ACC112 (cell line): ENCODE results near the gene IL6.
"Not testable (repeated sequence)": the region's sequence is repeated elsewhere in the genome, so short reads cannot be mapped to it uniquely, and the experiment has no call there.

Experiments used
- H2AFZ ChIP-seq: fragments of 200-600 bp; sonication (generic); one replicate; pipeline ENCODE4 v1.6.0; 2017; ENCODE audit warnings: antibody characterized with exemption, low read length; ENCODE audit not compliant: unreplicated experiment
- H3K27ac ChIP-seq: fragments of 200-600 bp; sonication (generic); 2 replicates; pipeline ENCODE4 v1.5.1; 2014; ENCODE audit warnings: low read depth, mild to moderate bottlenecking, antibody characterized with exemption, low read length, moderate library complexity
- H3K27me3 ChIP-seq: fragments of 200-600 bp; sonication (generic); 2 replicates; pipeline ENCODE4 v1.6.1; 2014; ENCODE audit warnings: mild to moderate bottlenecking, antibody characterized with exemption, low read length, moderate library complexity, mixed read lengths; ENCODE audit not compliant: insufficient read depth
- H3K36me3 ChIP-seq: fragments of 200-600 bp; sonication (generic); 2 replicates; pipeline ENCODE4 v1.6.1; 2016; ENCODE audit warnings: mild to moderate bottlenecking, antibody characterized with exemption, low read length, moderate library complexity, mixed read lengths; ENCODE audit not compliant: insufficient read depth
- H3K4me1 ChIP-seq: fragments of 200-600 bp; sonication (generic); one replicate; pipeline ENCODE4 v1.6.1; 2016; ENCODE audit warnings: low read length, mixed read lengths; ENCODE audit not compliant: insufficient read depth, unreplicated experiment, control insufficient read depth
- H3K4me3 ChIP-seq: fragments of 200-600 bp; sonication (generic); 2 replicates; pipeline ENCODE4 v1.5.1; 2014; ENCODE audit warnings: mild to moderate bottlenecking, low read depth, low read length
- H3K79me2 ChIP-seq: fragments of 200-600 bp; sonication (generic); one replicate; pipeline ENCODE4 v1.6.0; 2016; ENCODE audit warnings: low read length; ENCODE audit not compliant: control insufficient read depth, unreplicated experiment, insufficient read depth

IL6 gene

DNA sequence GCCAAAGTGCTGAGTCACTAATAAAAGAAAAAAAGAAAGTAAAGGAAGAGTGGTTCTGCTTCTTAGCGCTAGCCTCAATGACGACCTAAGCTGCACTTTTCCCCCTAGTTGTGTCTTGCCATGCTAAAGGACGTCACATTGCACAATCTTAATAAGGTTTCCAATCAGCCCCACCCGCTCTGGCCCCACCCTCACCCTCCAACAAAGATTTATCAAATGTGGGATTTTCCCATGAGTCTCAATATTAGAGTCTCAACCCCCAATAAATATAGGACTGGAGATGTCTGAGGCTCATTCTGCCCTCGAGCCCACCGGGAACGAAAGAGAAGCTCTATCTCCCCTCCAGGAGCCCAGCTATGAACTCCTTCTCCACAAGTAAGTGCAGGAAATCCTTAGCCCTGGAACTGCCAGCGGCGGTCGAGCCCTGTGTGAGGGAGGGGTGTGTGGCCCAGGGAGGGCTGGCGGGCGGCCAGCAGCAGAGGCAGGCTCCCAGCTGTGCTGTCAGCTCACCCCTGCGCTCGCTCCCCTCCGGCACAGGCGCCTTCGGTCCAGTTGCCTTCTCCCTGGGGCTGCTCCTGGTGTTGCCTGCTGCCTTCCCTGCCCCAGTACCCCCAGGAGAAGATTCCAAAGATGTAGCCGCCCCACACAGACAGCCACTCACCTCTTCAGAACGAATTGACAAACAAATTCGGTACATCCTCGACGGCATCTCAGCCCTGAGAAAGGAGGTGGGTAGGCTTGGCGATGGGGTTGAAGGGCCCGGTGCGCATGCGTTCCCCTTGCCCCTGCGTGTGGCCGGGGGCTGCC lies at the start of gene IL6:
IL6 (plus strand) TSS at position 294 of the 807 bp plus-strand sequence; CDS start at position 357, 63 bp downstream.
- peaks cover 52% of the 10 kb centered on the region for H3K4me1 ChIP-seq

DNA sequence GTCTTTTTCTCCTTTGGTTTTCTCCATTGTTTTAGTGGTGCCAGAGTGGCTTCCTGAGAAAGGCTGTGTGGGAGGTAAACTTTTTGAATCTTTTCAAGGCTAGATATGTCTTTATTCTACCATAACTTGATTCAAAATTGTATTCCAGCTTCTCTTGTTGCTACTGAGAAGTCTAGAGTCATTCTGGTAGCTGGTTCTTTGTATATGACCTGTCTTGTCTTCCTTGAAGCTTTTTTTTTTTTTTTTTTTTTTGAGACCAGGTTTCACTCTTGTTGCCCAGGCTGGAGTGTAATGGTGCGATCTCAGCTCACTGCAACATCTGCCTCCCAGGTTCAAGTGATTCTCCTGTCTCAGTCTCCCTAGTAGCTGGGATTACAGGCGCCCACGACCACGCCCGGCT lies 49.7 kb upstream of the IL6 start:
- H2AFZ ChIP-seq: peak overlapping the region; percentile 35
- H3K27me3 ChIP-seq, H3K27ac ChIP-seq, H3K4me3 ChIP-seq, H3K79me2 ChIP-seq, H3K36me3 ChIP-seq: not testable (repeated sequence)
- H3K4me1 ChIP-seq: peaks cover 27% of the 10 kb centered on the region

More for the DNA sequence above, at the start of gene IL6:
- Histone ChIP-seq H3K27me3 (no peaks in the 10 kb centered on the region), H3K4me3 (peak within 1 kb of the TSS; percentile 86), H2AFZ (no peak within 1 kb of the TSS), H3K36me3 (peaks cover 23% of the 10 kb centered on the region), H3K27ac (peak within 1 kb of the TSS; percentile 96), H3K79me2 (peaks cover 22% of the 10 kb centered on the region)

DNA sequence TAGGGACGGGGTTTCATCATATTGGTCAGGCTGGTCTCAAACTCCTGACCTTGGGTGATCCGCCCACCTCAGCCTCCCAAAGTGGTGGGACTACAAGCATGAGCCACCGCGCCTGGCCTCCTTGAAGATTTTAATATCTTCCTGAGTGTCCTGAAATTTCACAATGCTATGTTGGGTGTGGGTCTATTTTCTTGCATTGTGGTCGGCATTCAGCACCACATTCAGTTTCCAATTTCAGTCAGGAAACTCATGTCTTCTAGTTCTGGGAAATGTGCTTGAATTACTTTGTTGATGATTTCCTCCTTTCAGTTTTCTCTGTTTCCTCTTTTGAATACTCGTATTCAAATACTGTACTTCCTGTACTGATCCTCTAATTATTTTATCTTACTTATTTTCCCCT lies 49.3 kb upstream of the IL6 start:
- Histone ChIP-seq H3K79me2 (no peaks in the 10 kb centered on the region), H2AFZ (no peak overlapping the region), H3K27ac (no peak overlapping the region), H3K4me1 (peaks cover 28% of the 10 kb centered on the region), H3K36me3 (no peaks in the 10 kb centered on the region), H3K4me3 (no peak overlapping the region), H3K27me3 (no peaks in the 10 kb centered on the region)

DNA sequence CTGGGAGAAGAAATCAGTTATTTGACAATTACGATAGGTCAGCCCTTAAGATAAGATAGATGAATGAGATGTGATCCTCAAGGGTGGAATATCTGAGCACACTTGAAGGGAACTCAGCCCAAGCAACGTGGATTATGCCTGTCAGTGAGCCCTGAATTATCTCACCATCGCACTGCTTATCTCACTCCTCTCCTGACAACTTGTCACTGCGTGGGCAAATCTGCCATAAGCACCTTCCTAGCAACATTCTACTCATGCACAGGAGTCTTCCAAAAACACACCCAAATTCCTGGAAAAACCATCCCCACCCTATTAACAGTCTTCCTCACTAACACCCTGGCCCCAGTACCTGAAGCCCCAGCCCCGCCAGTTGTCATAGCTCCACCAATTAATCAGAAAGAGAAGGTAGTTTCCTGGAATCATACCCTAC lies 46.5 kb upstream of the IL6 start:
- Histone ChIP-seq H3K4me3 (no peak overlapping the region), H3K27ac (no peak overlapping the region), H3K79me2 (no peaks in the 10 kb centered on the region), H3K27me3 (no peaks in the 10 kb centered on the region), H3K36me3 (no peaks in the 10 kb centered on the region), H3K4me1 (peaks cover 24% of the 10 kb centered on the region), H2AFZ (no peak overlapping the region)

DNA sequence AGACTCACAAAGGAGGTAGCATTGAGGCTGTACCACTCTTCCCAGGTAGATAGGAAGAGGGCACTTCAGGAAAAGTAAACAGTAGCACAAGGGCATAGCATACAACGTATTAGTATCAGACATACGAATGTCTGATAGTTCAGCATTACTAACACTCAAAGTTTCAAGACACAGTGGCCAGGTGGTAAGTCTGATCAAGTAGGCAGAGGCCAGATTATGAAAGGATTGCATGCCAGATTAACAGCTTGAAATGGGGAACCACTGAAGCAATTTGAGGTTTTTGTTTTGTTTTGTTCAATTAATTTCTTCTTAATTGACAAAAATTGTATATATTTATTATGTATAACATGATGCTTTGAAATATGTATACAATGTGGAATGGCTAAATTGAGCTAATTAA lies 45.7 kb upstream of the IL6 start:
- H3K27ac ChIP-seq: no peak overlapping the region
- H3K27me3 ChIP-seq: no peaks in the 10 kb centered on the region
- H3K4me3 ChIP-seq: no peak overlapping the region
- peaks cover 16% of the 10 kb centered on the region for H3K4me1 ChIP-seq
- no peaks in the 10 kb centered on the region for H3K36me3 ChIP-seq
- no peaks in the 10 kb centered on the region for H3K79me2 ChIP-seq
- no peak overlapping the region for H2AFZ ChIP-seq

DNA sequence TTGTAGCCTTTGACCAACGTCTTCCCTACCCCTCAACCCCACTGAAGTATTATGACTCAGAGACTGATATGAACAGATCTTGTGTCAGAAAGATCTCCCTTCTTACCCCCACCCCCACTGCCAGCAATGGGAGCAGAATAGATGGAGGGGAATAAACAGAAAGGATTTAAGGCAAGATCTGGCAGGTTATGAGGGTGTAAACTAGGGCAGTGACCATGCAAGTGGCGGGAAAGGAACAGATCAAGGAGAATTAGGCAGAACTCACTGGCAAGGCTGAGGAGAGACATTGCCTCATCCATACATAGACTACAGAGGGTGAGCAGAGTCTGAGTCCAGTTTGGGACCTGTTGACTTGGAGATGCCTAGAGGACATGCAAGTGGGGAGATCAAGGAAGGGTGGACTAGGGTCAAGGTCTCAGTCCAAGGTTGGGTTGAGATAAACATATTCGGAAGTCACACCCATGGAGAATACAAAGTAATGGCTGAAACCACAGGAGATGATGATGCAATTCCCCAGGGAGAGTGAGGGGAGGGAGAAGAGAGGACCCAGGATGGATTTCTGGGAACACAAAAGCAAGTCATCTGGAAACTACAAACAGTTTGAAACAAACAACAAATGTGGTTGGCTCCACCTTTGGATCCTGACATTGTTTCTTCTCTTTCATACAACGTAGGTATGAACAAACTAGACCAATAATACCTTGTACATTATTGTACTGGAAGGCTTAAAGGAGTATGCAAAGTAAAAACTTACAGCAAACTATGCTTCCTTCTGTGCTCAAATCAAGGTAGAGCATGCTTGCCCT lies 44.9 kb upstream of the IL6 start:
- H3K4me3 ChIP-seq: no peak overlapping the region
- H2AFZ ChIP-seq: no peak overlapping the region
- H3K36me3 ChIP-seq: no peaks in the 10 kb centered on the region
- no peak overlapping the region for H3K27ac ChIP-seq
- H3K27me3 ChIP-seq: no peaks in the 10 kb centered on the region
- H3K79me2 ChIP-seq: no peaks in the 10 kb centered on the region
- peaks cover 9% of the 10 kb centered on the region for H3K4me1 ChIP-seq

DNA sequence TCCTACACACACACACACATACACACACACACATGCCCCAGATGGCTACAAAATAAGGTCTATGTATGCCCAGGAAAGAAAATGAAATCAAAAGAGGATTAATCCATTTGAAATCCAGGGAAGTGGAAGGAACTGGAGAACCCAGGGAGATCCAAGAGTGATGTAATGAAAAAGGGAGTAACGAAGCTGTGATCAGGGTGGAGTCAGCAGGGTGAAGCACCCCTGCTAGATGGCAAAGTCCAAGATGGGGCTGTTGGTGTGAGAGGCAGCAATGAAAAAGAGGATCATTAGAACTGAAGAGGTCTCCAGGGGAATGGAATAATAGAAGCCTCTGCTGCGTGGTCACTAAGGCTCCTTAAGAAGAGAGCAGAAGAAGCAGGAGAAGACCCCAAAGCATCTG lies 43.6 kb upstream of the IL6 start:
- no peak overlapping the region for H3K27ac ChIP-seq
- no peaks in the 10 kb centered on the region for H3K79me2 ChIP-seq
- peaks cover 9% of the 10 kb centered on the region for H3K4me1 ChIP-seq
- H3K4me3 ChIP-seq: no peak overlapping the region
- no peak overlapping the region for H2AFZ ChIP-seq
- H3K36me3 ChIP-seq: no peaks in the 10 kb centered on the region
- H3K27me3 ChIP-seq: no peaks in the 10 kb centered on the region

DNA sequence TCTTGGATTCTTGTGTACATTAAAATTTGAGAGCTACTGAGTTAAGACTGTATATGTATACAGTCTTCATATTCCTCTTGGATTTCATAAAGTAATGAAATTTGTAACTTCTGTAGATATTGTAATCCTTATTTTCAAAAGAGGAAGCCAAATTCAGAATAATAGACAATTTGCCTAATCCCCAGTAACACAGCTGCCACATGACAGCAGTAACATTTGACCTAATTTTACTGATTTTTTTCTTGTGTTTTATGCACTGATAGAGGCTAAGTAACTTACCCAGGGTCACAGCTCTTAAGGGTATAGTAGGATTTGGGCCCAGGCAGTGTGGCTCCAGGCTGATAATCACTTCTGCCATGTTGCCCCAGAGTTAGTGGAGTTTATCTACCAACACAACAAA lies 40.4 kb upstream of the IL6 start:
- Histone ChIP-seq H3K27me3 (no peaks in the 10 kb centered on the region), H3K4me3 (no peak overlapping the region), H3K79me2 (no peaks in the 10 kb centered on the region), H3K4me1 (peaks cover 8% of the 10 kb centered on the region), H3K36me3 (no peaks in the 10 kb centered on the region), H2AFZ (no peak overlapping the region), H3K27ac (no peak overlapping the region)

DNA sequence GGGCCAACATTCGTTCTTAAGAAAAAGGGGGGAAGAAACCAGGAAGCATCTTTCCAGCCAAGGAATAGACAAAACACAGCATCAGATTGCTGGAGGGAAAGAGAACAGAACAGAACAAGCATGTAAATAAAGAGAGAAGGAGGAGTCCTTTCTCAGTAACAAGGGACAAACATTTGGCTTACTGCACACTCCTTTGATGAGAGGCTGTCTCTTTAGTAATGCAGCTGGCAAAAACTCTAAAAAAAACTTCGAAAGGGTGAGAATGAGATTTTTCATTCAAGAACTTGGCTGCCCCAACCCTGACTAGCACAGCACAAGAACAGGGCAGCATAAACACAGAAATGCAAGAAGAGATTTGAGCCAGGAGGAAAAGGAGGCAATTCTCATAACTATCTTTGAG lies 38.9 kb upstream of the IL6 start:
- H3K4me1 ChIP-seq: no peaks in the 10 kb centered on the region
- H3K27ac ChIP-seq: no peak overlapping the region
- H3K36me3 ChIP-seq: no peaks in the 10 kb centered on the region
- no peak overlapping the region for H3K4me3 ChIP-seq
- no peaks in the 10 kb centered on the region for H3K27me3 ChIP-seq
- H3K79me2 ChIP-seq: no peaks in the 10 kb centered on the region
- H2AFZ ChIP-seq: no peak overlapping the region

DNA sequence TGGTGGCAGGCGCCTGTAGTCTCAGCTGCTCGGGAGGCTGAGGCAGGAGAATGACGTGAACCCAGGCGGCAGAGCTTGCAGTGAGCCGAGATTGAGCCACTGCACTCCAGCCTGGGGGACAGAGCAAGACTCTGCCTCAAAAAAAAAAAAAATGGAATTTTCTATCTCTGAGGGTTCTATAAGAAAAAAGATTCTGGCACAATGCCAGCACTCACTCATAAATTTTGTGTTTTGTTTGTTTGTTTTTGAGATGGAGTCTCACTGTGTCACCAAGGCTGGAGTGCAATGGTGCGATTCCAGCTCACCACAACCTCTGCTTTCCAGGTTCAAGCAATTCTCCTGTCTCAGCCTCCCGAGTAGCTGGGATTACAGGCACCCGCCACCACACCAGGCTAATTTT lies 38.1 kb upstream of the IL6 start:
- not testable (repeated sequence) for H3K4me3 ChIP-seq, H3K79me2 ChIP-seq, H3K27ac ChIP-seq, H3K36me3 ChIP-seq, H2AFZ ChIP-seq, H3K4me1 ChIP-seq, H3K27me3 ChIP-seq
